Nephron progenitor cell (in vitro differentiated cells): ENCODE results near the gene ATXN10.

Experiments used
- DNase-seq: peaks from one replicate; pipeline ENCODE4 v3.0.0; 2021
- H3K27ac Mint-ChIP-seq: 2 replicates; pipeline ENCODE4 v1.8.0; 2021; ENCODE audit warnings: mild to moderate bottlenecking, moderate library complexity, mixed read lengths
- H3K27me3 Mint-ChIP-seq: 2 replicates; pipeline ENCODE4 v1.8.0; 2021; ENCODE audit warnings: mild to moderate bottlenecking, low read depth, mixed read lengths; ENCODE audit not compliant: poor library complexity
- H3K36me3 Mint-ChIP-seq: 2 replicates; pipeline ENCODE4 v1.8.0; 2021; ENCODE audit warnings: low read depth, mixed read lengths
- H3K4me1 Mint-ChIP-seq: 2 replicates; pipeline ENCODE4 v1.8.0; 2021; ENCODE audit warnings: mixed read lengths
- H3K4me3 Mint-ChIP-seq: 2 replicates; pipeline ENCODE4 v1.8.0; 2021; ENCODE audit warnings: mild to moderate bottlenecking, moderate library complexity, mixed read lengths
- H3K9me3 Mint-ChIP-seq: 2 replicates; pipeline ENCODE4 v1.8.0; 2021; ENCODE audit warnings: mild to moderate bottlenecking, moderate library complexity, mixed read lengths
- TF ChIP-seq, protein P1 (sequence below): fragments of 200-600 bp; sonication (generic); IDR thresholded peaks from 2 replicates; pipeline ENCODE4 v1.5.0; 2021; ENCODE audit warnings: antibody characterized with exemption

The ATXN10 gene

DNA sequence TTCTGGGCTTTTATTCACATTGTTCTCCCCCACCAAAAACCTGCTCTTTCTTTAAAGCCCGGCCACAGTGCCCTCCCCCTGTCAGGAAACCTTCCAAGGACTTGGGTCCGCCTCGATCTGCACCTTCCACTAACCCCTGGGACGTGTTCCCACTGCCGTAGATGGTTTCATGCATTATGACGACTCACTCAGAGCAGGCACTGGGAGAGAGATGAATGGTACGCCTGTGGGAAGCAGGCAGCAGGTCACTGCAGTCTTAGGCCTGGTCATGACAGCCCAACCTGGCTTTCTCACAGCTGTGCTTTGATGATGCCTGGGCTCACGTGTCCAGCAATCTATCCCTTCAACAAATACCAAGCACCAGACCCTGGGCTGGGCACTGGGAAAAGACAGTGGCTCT, 189.6 kb downstream of the ATXN10 start:
- Mint-ChIP-seq H3K36me3 (peaks cover 26% of the 10 kb centered on the region), H3K27ac (no peak overlapping the region), H3K27me3 (peaks cover 32% of the 10 kb centered on the region), H3K4me1 (peaks cover 13% of the 10 kb centered on the region), H3K4me3 (no peak overlapping the region), H3K9me3 (peaks cover 5% of the 10 kb centered on the region)
- no peak for DNase-seq
- TF ChIP-seq, protein P1, sequence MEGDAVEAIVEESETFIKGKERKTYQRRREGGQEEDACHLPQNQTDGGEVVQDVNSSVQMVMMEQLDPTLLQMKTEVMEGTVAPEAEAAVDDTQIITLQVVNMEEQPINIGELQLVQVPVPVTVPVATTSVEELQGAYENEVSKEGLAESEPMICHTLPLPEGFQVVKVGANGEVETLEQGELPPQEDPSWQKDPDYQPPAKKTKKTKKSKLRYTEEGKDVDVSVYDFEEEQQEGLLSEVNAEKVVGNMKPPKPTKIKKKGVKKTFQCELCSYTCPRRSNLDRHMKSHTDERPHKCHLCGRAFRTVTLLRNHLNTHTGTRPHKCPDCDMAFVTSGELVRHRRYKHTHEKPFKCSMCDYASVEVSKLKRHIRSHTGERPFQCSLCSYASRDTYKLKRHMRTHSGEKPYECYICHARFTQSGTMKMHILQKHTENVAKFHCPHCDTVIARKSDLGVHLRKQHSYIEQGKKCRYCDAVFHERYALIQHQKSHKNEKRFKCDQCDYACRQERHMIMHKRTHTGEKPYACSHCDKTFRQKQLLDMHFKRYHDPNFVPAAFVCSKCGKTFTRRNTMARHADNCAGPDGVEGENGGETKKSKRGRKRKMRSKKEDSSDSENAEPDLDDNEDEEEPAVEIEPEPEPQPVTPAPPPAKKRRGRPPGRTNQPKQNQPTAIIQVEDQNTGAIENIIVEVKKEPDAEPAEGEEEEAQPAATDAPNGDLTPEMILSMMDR, result no peak

DNA sequence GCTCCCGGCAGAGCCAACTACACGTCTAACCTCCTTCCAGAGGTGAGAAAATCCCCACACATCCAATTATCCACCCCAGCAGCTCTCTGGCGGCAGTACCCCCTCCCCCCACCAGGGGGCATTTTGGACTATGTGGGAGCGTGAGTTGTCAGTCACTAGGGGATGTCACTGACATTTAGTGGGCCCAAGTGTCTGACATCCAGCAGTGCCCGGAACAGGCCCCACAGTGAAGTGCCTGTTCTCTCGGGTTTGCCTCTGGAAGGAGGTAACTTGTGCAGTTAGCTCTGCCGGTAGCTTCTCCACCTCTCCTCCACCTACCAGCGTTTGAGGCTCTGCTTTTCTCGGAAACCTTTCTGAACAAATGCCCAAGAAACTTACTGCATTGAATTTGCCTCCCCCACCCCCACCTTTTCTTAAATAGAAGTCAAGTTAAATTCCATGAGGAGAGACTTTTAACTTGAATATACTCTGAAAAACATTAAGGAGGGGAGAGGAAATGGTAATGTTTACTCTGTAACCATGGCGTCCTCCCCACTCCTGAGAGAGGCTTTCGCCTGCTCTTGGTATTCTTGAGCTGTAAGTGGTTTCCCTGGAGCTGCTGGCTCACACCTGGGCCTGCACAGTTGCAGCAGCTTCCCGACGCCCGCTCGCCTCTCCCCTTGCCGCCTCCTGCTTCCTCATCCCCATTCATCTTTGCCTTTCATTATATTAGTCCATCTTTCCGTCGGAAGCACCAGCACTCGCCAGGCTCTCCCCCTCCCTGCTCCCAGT, 192.5 kb downstream of the ATXN10 start:
- peak; percentile 91 for DNase-seq
- Mint-ChIP-seq H3K36me3 (peaks cover 18% of the 10 kb centered on the region), H3K27ac (no peak overlapping the region)

DNA sequence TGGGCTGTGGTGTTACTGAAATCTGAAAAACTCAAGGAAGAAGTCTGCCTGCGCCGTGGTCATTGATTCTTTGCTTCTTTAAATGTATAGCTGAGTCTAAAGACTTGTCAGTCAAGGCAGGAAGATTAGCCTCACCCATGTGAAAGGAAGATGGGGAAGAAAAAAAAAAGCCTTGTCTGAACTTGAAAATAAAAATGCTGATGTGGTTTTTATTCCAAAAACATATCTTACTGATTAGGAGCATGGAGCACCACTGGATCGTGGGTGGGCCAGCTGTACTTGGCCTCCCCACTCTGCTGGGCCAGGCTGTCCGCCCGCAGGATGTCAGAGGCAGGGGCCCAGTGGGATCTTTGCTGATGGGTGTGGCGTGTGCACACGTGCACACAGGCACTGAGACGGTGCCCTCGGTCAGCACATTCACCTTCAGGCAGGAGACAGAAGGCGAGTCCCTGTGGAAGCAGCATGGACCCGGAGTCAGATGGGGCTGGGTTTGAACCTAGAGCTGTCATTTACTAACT, 193.4 kb downstream of the ATXN10 start:
- H3K27me3 Mint-ChIP-seq, result peaks cover 67% of the 10 kb centered on the region
- peaks cover 5% of the 10 kb centered on the region for H3K9me3 Mint-ChIP-seq
- no peak overlapping the region for H3K27ac Mint-ChIP-seq
- DNase-seq, result no peak
- peaks cover 26% of the 10 kb centered on the region for H3K4me1 Mint-ChIP-seq
- H3K4me3 Mint-ChIP-seq, result peak overlapping the region; percentile 44
- H3K36me3 Mint-ChIP-seq, result peaks cover 10% of the 10 kb centered on the region
- TF ChIP-seq, protein P1, result no peak

More for the DNA sequence above, 192.5 kb downstream of the ATXN10 start:
- Mint-ChIP-seq H3K4me3 (no peak overlapping the region), H3K27me3 (peaks cover 59% of the 10 kb centered on the region), H3K4me1 (peaks cover 26% of the 10 kb centered on the region), H3K9me3 (peaks cover 5% of the 10 kb centered on the region)
- TF ChIP-seq, protein P1, result peak; percentile 98

DNA sequence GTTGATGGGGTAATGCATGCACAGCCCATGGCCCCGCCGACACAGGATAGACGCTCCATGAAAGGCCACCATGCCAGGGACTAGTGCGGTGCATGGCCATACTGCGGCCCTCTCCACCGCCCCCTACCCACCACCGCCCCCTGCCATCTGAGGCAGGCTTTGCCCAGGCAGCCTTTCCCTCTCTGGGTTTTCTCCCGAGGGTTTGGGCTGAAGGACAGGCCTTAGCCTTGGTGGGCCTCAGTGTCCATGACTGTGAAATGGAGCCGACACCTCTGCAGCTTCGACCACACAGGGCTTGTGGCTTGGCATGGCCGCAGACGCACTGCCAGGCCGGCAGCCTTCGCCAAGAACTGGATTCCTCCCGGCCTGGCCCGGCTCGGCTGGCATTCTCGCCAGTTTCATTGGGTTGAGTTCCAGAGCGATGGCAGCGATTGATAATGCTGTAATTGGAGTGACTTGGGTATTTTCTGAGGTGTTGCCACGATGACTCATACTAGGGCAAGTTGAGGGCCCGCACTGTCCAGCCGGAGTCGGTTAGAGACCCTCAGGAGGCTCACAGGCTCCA, 194.0 kb downstream of the ATXN10 start:
- peaks cover 73% of the 10 kb centered on the region for H3K27me3 Mint-ChIP-seq
- H3K4me3 Mint-ChIP-seq, result peak overlapping the region; percentile 30
- DNase-seq, result no peak
- peaks cover 12% of the 10 kb centered on the region for H3K36me3 Mint-ChIP-seq
- H3K9me3 Mint-ChIP-seq, result peaks cover 7% of the 10 kb centered on the region
- H3K27ac Mint-ChIP-seq, result no peak overlapping the region
- TF ChIP-seq, protein P1, result no peak
- peaks cover 26% of the 10 kb centered on the region for H3K4me1 Mint-ChIP-seq

DNA sequence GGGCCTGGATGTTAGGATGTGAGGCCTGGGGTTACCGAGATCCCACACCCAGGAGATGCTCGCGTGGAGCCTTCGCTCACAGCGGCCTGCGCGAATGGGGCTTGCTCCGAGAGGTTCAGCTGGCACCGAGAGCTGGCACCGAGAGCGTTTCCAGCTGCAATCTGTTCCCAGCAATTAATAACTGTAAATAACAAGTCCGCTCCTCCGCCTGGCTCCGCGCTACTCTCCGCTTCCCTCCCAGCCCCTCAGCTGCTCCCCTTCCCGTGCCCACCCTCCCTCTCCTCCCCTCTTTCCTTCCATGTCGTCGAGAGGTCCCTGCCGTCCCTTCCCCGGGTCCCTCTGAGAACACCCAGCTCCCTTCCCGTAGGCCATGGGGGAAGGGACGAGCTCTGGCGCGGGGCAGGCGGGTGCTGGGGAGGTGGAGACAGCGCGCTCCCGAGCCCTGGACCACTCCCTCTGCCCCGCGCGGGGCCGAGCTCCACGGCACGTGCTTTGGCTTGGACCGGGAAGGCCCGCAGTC, 194.6 kb downstream of the ATXN10 start:
- no peak for DNase-seq
- Mint-ChIP-seq H3K4me1 (peaks cover 26% of the 10 kb centered on the region), H3K9me3 (peaks cover 9% of the 10 kb centered on the region), H3K27ac (no peak overlapping the region), H3K4me3 (peak overlapping the region; percentile 30), H3K36me3 (peaks cover 14% of the 10 kb centered on the region), H3K27me3 (peaks cover 78% of the 10 kb centered on the region)
- TF ChIP-seq, protein P1, result no peak
